Effector memory CD8-positive, alpha-beta T cell (primary cell): ENCODE data around the gene LIN54.

ENCODE experiments used
- ATAC-seq: fragments of 150-1000 bp; cut with Tn5 transposase; replicated peaks from 2 replicates; pipeline ENCODE4 v1.10.0; 2021; ENCODE audit warnings: mild to moderate bottlenecking, moderate library complexity
- DNase-seq, 3 experiments: peaks; one replicate each; pipeline ENCODE4 v3.0.0; 2021
- H3K27ac Mint-ChIP-seq, 2 donors: one replicate each; pipeline ENCODE4 v1.8.0; 2022; ENCODE audit warnings: mild to moderate bottlenecking in 2 of 2, mixed read lengths in 2 of 2, moderate library complexity in 2 of 2
- H3K27me3 Mint-ChIP-seq, 2 donors: one replicate each; pipeline ENCODE4 v1.8.0; 2022; ENCODE audit warnings: mixed read lengths in 2 of 2
- H3K36me3 Mint-ChIP-seq: one replicate; pipeline ENCODE4 v1.8.0; 2022; ENCODE audit warnings: mild to moderate bottlenecking, moderate library complexity, mixed read lengths; ENCODE audit not compliant: insufficient read depth
- H3K4me1 Mint-ChIP-seq, 2 donors: one replicate each; pipeline ENCODE4 v1.8.0; 2022; ENCODE audit warnings: low read depth in 2 of 2, mixed read lengths in 2 of 2
- H3K4me3 Mint-ChIP-seq, 2 donors: one replicate each; pipeline ENCODE4 v1.8.0; 2022; ENCODE audit warnings: mild to moderate bottlenecking in 2 of 2, mixed read lengths in 2 of 2, moderate library complexity in 2 of 2
- H3K9me3 Mint-ChIP-seq, 2 donors: one replicate each; pipeline ENCODE4 v1.8.0; 2022; ENCODE audit warnings: mixed read lengths in 2 of 2

Gene LIN54

DNA sequence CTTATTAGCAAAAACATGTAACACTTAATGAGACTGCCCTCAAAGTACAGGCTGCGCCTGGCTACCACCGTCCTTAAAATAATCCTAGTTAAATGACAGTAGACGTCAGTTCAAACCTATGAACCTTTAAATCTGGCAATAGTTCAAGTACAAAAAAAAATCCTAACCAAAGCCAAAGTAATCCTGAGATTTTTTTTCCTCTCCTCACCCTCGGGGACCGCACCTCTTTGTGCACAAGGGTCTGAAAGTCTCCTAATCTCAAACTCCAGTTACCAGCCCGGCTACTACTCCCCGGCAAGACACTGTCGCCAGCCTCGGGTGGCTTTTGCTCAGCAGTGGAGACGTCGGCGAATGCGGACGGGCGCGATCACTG lies 120.1 kb downstream of the LIN54 start:
- Mint-ChIP-seq H3K4me1 (peaks cover 16 to 29% of the 10 kb centered on the region in 2 donors), H3K4me3 (peak overlapping the region; percentile 91 to 95), H3K9me3 (no peaks in the 10 kb centered on the region), H3K36me3 (peaks cover 48% of the 10 kb centered on the region), H3K27me3 (no peaks in the 10 kb centered on the region), H3K27ac (peak overlapping the region; percentile 97 to 99)
- no peak for DNase-seq
- no peak for ATAC-seq

DNA sequence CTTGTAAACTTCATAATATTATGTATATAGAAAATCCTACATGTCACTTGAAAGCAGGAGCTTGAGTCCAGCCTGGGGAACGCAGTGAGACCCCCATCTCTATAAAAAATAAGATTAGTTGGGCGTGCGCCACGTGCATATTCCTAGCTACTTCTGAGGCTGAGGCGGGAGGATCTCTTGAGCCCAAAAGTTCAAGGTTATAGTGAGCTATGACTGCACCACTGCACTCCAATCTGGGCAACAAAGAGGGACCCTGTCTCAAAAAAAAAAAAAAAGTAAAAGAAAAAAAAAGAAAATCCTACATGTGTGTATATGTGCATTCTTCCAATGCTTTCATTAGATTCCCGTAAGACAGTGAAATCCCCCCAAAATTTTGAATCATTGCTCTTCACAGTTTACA lies 121.3 kb downstream of the LIN54 start:
- Mint-ChIP-seq H3K4me1 (peaks cover 24 to 40% of the 10 kb centered on the region in 2 donors), H3K36me3 (peaks cover 42% of the 10 kb centered on the region), H3K4me3 (peak overlapping the region; percentile 91 to 95), H3K9me3 (no peaks in the 10 kb centered on the region), H3K27ac (peak overlapping the region; percentile 97 to 99), H3K27me3 (no peaks in the 10 kb centered on the region)
- DNase-seq (no peak), ATAC-seq (no peak)

DNA sequence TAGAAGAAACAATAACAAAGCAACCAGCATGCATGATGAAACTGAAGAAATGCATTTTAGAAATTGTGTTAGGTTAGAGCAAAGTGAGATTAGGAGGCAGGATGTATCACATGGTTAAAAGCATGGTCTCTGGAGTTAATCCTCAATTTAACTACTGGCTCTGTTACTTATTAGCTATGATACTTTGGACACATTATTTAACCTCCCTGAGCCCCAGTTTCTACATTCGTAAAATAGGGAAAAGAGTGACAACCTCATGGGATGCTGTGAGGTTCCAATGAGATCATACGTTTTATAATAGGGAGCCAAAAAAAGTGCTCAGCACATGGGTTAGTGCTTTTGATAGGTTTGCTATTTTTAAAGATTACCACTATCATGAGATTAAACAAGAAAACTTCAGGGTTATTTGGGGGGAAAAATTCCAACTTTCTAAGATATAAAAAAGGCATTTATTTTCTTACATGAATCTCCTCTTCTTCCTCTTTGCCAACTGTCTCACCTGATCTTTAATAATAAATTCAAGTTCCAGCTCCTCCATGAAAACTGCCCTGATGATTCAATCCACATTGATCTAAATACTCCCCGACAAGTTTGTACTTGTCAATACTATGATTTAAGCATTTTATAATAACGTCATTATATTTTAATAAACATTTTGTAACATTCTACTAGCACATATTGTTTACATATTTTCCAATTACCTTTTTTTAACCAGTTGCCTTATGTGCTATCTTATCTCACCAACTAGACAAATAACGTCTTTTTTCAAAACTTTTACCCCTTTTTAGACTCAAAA lies 124.3 kb downstream of the LIN54 start:
- H3K4me1 Mint-ChIP-seq, result peaks cover 28 to 47% of the 10 kb centered on the region in 2 donors
- H3K36me3 Mint-ChIP-seq, result peaks cover 47% of the 10 kb centered on the region
- H3K27me3 Mint-ChIP-seq, result no peaks in the 10 kb centered on the region
- no peaks in the 10 kb centered on the region for H3K9me3 Mint-ChIP-seq
- H3K27ac Mint-ChIP-seq, result no peak overlapping the region
- DNase-seq (no peak), ATAC-seq (no peak)
- no peak overlapping the region for H3K4me3 Mint-ChIP-seq

DNA sequence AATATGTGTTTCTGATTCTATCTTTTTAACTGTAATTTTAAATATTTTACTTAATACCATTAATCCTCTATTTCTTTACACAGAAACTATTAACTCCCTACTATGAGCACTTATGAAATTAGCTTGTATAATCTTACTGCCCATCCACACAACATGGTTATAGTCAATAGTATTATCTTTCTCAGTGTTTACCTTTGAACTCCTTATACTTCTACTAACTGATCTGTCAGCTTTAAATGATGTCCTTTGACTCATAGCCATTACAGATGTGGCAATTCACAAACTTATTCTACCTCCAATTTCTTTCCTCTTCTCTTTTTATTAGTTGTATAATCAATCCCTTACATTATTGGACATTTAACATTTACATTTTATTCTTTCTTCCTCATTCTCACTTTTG lies 125.2 kb downstream of the LIN54 start:
- Mint-ChIP-seq H3K9me3 (no peaks in the 10 kb centered on the region), H3K4me1 (peaks cover 28 to 43% of the 10 kb centered on the region in 2 donors), H3K27me3 (no peaks in the 10 kb centered on the region), H3K4me3 (no peak overlapping the region), H3K36me3 (peaks cover 47% of the 10 kb centered on the region), H3K27ac (no peak overlapping the region)
- no peak for ATAC-seq
- no peak for DNase-seq
